GM15510 (cell line): Measurements from ENCODE around the gene TSSK2.

Source experiments
- POLR2A ChIP-seq: IDR thresholded peaks from 3 replicates; pipeline ENCODE4 v1.6.1; 2011; ENCODE audit warnings: borderline replicate concordance; ENCODE audit not compliant: insufficient read length; ENCODE audit errors: extremely low read depth

Gene TSSK2

GRCh38 chr22:19142394-19142793, 11.3 kb downstream of the TSSK2 start:
- no peak for TF ChIP-seq POLR2A

DNA sequence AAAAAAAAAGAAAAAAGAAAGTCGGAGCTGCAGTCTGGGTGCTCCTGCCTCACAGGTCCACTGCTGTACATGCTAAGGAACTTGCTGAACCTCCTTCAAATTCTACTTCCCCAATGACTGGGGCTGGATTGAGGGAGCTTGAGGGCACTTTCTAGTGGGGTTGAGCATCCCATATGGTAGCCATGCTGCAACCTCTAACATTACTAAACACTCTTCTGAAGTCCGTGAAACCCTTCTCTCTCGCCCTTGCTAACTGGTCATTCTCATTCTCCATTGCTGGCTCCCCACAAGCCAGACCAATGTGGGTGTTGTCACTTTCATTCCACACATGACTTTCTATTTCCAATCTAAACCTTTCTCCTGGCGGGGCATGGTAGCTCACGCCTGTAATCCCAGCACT, 12.1 kb downstream of the TSSK2 start:
- no peak for TF ChIP-seq POLR2A

DNA sequence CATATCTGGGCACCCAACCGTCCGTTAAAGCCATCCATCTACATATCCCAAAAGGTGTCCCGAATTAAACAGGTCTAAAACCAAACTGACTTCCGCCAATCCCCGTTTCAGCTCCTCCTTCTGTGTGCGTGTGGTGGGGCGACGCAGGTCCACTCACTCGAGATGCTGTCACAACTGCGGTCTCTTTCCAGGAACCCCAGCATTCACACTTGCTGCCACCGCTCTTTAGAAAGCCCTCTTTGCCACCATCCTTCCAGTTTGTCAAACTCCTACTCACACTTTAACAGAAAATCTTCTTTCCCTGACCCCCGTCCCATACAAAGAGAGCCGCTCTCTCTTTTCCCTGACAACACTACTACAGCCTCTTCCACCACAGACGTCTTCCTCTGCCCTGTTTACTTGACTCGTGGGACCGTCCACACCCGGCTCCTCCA, 12.9 kb downstream of the TSSK2 start:
- TF ChIP-seq POLR2A: no peak

GRCh38 chr22:19146215-19146968, 15.3 kb downstream of the TSSK2 start:
- no peak for TF ChIP-seq POLR2A

- no peak for TF ChIP-seq POLR2A
These were observed 16.2 kb downstream of the TSSK2 start for GRCh38 chr22:19147195-19147780.

- no peak for TF ChIP-seq POLR2A
These were observed 17.4 kb downstream of the TSSK2 start for GRCh38 chr22:19148417-19149046.

DNA sequence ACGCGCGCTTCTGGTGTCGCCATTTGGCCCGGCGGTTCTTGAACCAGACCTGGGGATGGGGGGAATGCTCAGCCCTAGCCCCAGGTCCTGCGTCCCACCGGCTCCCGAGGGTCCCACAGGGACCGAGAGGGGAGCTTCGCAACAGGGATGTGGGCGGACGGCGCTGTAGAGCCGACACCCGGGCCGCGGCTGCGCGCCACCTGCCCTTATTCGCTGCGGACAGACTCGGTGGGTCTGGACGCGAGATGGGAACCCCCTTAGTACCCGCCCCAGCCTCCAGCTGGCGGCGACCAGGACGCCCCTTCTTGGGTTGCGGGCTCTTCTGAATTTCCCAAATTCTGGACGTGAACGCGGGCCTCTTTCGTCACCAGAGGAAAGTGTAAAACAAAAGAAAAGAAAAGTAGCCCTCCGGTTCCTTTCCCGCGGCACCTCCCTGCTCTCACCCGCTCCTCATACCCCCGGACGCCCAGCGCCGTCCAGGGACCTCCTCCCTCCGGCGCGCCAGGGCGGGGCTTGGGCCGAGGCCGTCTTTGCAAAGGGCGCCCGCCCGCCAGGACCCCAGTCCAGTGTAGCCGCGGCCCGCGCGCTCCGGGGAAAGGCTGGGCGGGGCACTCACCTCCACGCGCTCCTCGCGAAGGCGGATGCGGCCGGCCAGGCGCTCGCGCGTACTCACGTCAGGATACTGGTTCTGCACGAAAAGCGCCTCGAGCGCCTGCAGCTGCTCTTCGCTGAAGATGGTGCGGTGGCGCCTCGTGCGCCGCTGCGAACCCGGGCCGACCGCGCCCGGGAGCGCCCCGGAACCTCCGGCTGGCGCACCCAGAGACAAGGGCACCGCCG, 18.2 kb downstream of the TSSK2 start:
- no peak for TF ChIP-seq POLR2A

DNA sequence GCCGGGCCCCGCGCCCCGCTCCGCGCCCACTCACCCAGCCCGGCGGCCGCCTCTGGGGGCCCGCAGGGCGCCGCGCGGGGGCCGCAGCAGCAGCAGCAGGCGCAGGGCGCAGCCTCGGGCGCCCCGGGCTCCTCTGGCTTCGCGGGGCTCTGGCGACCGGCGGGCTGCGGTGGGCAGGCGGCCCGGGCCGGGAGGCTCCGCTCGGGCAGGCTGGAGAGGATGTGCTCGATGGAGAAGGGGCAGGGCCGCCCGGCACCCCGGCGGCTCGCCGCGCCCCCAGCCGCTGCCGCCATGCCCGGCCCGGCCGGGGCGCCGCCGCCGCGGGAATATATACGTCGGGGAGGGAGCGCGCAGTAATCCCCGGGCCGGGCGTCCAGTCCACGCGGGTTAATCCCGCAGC, 18.9 kb downstream of the TSSK2 start, which contains the start of gene GSC2:
TSS of gene GSC2 (minus strand) at position 302 of the 400 bp plus-strand sequence. CDS start at position 293, 9 bp downstream.
- TF ChIP-seq POLR2A: no peak

GRCh38 chr22:19150482-19151328, 19.6 kb downstream of the TSSK2 start:
- no peak for TF ChIP-seq POLR2A

DNA sequence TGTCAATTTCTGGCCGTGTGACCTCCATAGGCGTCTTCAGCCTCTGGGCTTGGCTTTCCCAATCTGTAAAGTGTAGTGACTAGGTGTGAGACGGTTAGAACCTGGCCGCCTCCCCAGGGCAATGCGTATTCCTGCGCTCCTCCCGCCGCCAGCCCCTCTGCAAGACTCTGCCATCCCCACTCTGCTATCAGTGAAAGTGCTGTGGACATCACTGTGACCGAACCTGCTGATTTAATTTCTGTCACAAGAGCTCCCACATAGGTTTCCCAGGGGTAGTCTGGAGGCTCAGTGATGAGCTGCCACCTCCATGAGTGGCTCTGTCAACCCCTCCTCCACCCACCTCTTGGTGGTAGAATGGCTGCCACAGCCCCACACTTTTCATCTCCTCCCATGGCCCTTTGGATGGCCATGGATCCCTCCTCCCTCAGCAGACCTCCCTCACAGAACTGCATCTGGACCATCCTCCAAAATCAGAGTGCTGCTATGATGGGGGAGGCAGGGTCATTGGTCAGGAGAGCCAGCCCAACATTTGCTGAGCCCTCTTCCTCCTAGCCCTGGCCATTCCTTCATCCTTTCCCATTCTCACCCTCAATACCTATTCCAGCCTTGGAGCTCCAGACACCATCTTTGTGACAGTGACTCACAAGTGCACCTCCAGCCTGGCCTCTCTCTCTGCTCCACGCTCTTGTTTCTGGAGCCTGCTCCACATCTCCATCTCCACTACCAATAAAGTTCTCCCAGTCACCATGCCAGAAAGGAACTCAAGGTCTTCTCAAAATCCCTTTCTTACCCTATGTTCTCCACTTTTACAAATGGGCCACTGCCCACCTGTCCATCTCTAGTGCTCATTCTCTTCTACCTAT, 20.5 kb downstream of the TSSK2 start:
- no peak for TF ChIP-seq POLR2A

GRCh38 chr22:19152942-19153883, 22.1 kb downstream of the TSSK2 start:
- TF ChIP-seq POLR2A: no peak

DNA sequence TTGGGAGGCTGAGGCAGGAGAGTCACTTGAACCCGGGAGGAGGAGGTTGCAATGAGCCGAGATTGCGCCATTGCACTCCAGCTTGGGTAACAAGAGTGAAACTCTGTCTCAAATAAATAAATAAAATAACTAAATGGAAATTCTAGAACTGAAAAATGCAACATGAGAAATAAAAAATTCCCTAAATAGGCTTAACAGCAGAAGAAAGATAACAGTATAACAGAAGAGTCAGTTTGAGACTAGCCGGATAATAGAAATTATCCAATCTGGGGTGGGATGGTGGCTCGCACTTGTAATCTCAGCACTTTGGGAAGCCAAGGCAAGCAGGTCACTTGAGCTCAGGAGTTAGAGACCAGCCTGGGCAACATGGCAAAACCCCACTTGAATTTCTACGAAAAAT, 33.3 kb downstream of the TSSK2 start:
- no peak for TF ChIP-seq POLR2A
